ENCODE results near the gene KIF19.

- TF ChIP-seq CTCF (conservative IDR thresholded peaks at IDR 0.05) (no peak; the same call in 1 of the 2 replicates), EZH2 (IDR thresholded peaks at IDR 0.05; ENCODE audit: low read depth) (no peak)
Measured at GRCh38 chr17:74305865-74306654, 20.0 kb upstream of the KIF19 start.
